NB4 (cell line): Measurements from ENCODE around the gene KLF7.

ENCODE experiments used
- DNase-seq: peaks from one replicate; pipeline ENCODE4 v3.0.0; 2010; ENCODE audit warnings: low read depth
- H3K4me3 ChIP-seq: one replicate; pipeline ENCODE4 v1.5.1; 2011; ENCODE audit warnings: mild to moderate bottlenecking, low read depth, low read length, moderate library complexity
- CTCF ChIP-seq: IDR thresholded peaks from one replicate; pipeline ENCODE4 v1.5.1; 2012; ENCODE audit warnings: low read depth, low read length
- MAX ChIP-seq: IDR thresholded peaks from 2 replicates; pipeline ENCODE4 v1.6.1; 2011; ENCODE audit warnings: low read depth, low read length
- MYC ChIP-seq: IDR thresholded peaks from 2 replicates; pipeline ENCODE4 v1.6.1; 2011; ENCODE audit warnings: low read depth, low read length
- POLR2A ChIP-seq: IDR thresholded peaks from 2 replicates; pipeline ENCODE4 v1.6.1; 2011; ENCODE audit warnings: mild to moderate bottlenecking; ENCODE audit not compliant: insufficient read length; ENCODE audit errors: extremely low read depth

KLF7 gene

GRCh38 chr2:207149249-207150213, 16.2 kb downstream of the KLF7 start:
- TF ChIP-seq CTCF, result no peak
- peak; percentile 34 for DNase-seq
- H3K4me3 ChIP-seq, result no peak overlapping the region

- TF ChIP-seq POLR2A (no peak), MAX (no peak), CTCF (no peak), MYC (no peak)
Measured at GRCh38 chr2:207148020-207148419, 17.7 kb downstream of the KLF7 start.

GRCh38 chr2:207144173-207144785, 21.5 kb downstream of the KLF7 start:
- no peak for TF ChIP-seq MYC
- no peak for TF ChIP-seq POLR2A
- TF ChIP-seq MAX, result 0 out of 2 replicates have a peak, but pooled peaks have one; percentile 13
- no peak for TF ChIP-seq CTCF
- DNase-seq, result peak; percentile 66
- no peak overlapping the region for H3K4me3 ChIP-seq

More at GRCh38 chr2:207148020-207148419, 17.7 kb downstream of the KLF7 start:
- no peak overlapping the region for H3K4me3 ChIP-seq
- no peak for DNase-seq

GRCh38 chr2:207143215-207144172, 22.3 kb downstream of the KLF7 start:
- peak overlapping the region; percentile 57 for H3K4me3 ChIP-seq
- DNase-seq, result peak; percentile 93
- TF ChIP-seq CTCF (no peak), MAX (peak; percentile 81; the same call in 1 of the 2 replicates), MYC (peak; percentile 58; the same call in 1 of the 2 replicates), POLR2A (no peak)

- peak; percentile 82 for DNase-seq
- TF ChIP-seq POLR2A, result no peak
- TF ChIP-seq CTCF, result peak; percentile 33
- peak; percentile 67 for TF ChIP-seq MAX
- peak overlapping the region; percentile 57 for H3K4me3 ChIP-seq
Measured at GRCh38 chr2:207142461-207142860, 23.3 kb downstream of the KLF7 start.
